Transverse colon (tissue), 4 donors: Measurements from ENCODE around the gene GLYR1. TPM values are rescaled to one million over a fixed set of nuclear protein-coding genes. Genes with fewer than 3 reads are reported as not detected.

Source experiments
- DNase-seq: peaks from one replicate; pipeline ENCODE4 v3.0.0-alpha.2; 2019
- H3K27ac ChIP-seq, 4 donors: fragments of 200-600 bp; sonication (generic); 2 replicates each; pipeline ENCODE4 v1.5.1; 2016 to 2018; ENCODE audit warnings: inconsistent platforms in 4 of 4
- H3K27me3 ChIP-seq: fragments of 200-600 bp; sonication (generic); 2 replicates; pipeline ENCODE4 v1.5.1; 2017; ENCODE audit warnings: inconsistent platforms
- H3K36me3 ChIP-seq, 4 donors: fragments of 200-600 bp; sonication (generic); 2 replicates each; pipeline ENCODE4 v1.5.1; 2017 to 2019; ENCODE audit warnings: inconsistent platforms in 4 of 4
- H3K4me1 ChIP-seq, 4 donors: fragments of 200-600 bp; sonication (generic); 2 replicates each; pipeline ENCODE4 v1.5.1; 2017 to 2020; ENCODE audit warnings: inconsistent platforms in 4 of 4
- H3K4me3 ChIP-seq, 4 donors: fragments of 200-600 bp; sonication (generic); 1 replicate in 1 of 4; 2 replicates in 3 of 4; pipeline versions ENCODE4 v1.5.1 to v1.6.1; 2017 to 2019; ENCODE audit warnings: inconsistent platforms in 4 of 4
- H3K9me3 ChIP-seq, 2 donors: fragments of 200-600 bp; sonication (generic); 2 replicates each; pipeline ENCODE4 v1.5.1; 2017 to 2019; ENCODE audit warnings: inconsistent platforms in 2 of 2
- EP300 ChIP-seq: sonication (generic); formaldehyde crosslinking; IDR thresholded peaks from one replicate; pipeline ENCODE4 v1.6.1; 2017; ENCODE audit warnings: antibody characterized with exemption, low read depth
- POLR2A ChIP-seq: fragments of 450-650 bp; IDR thresholded peaks from one replicate; pipeline ENCODE4 v1.6.1; 2016; ENCODE audit warnings: antibody characterized with exemption, mild to moderate bottlenecking, moderate library complexity
- POLR2AphosphoS5 ChIP-seq, 3 donors: sonication (generic); formaldehyde crosslinking; IDR thresholded peaks; one replicate each; pipeline ENCODE4 v1.6.1; 2016; ENCODE audit warnings: antibody characterized with exemption in 3 of 3
- WGBS, 2 donors: methylation state at CpG; one replicate each; pipeline ENCODE4 v1.1.5; 2018; ENCODE audit warnings: low coverage in 1 of 2; 5-methylcytosine and 5-hydroxymethylcytosine counted together
- in situ Hi-C, 4 donors: fragments of 200-750 bp; cut with MboI; loops; one replicate each; pipeline versions ENCODE4 v1.15.0 to v1.15.1; 2017; ENCODE audit warnings: low sequenced_read_pairs in 3 of 4, low pct_ligation_motif_present in 1 of 4, low pct_unique_long_range_greater_than_20kb in 1 of 4
- intact Hi-C: fragments of 100-400 bp; cut with DNase I; formaldehyde crosslinking; loops from one replicate; pipeline ENCODE4 v1.15.1; 2023; ENCODE audit warnings: low total_unique reads
- total RNA-seq, 4 donors: library from RNA; depleted of rRNA; stranded (reverse); fragments of >200 nt; gene quantifications; one replicate each; pipeline ENCODE4 v1.1.0, GENCODE V29; 2016
- TF ChIP-seq, protein P1 (sequence below), 5 experiments: fragments of 200-600 bp in 3 of 5; fragments of 450-650 bp in 2 of 5; sonication (generic) in 3 of 5; IDR thresholded peaks; 1 replicate in 2 of 5; 2 replicates in 3 of 5; pipeline ENCODE4 v1.5.1; 2016 to 2017; ENCODE audit warnings: antibody characterized with exemption in 5 of 5, inconsistent platforms in 3 of 5, mild to moderate bottlenecking in 2 of 5, moderate library complexity in 1 of 5

GLYR1 gene
- total RNA-seq, 4 donors from 2014 or later = 50.2 to 88.4 (median 74.0) TPM

DNA sequence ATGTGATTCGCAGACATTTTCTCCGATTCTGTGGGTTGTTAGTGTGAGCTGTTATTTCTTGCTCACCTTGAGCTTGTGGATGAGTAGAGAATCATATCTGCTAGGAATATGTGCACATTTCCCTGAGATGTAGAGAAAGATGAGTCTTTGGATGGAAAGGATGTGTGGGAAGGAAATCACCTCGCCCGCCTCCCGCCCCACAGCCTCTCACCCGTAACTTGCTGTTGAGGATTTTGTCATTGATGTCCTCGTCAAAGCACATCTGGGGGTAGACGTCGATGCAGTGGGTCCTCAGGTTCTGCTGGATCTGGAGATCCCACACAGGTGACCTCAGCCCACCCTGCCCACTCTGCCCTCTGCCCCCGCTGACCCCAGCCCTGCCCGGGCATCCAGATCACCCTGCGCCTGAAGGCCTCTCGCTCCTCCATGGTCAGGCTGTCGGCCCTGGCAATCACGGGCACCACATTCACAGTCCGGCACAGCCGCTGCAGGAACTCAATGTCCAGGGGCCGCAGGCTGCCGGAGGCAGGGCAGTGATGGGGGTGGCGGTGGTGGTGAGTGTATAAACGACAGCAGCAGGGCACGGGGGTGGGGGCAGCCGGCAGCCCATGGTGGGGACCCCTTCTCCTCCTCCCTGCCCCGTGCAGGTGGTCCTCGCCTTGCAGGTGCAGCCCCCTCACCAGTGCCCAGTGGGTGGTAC is 63.7 kb downstream of the GLYR1 start:
- no peaks in the 10 kb centered on the region for H3K9me3 ChIP-seq

DNA sequence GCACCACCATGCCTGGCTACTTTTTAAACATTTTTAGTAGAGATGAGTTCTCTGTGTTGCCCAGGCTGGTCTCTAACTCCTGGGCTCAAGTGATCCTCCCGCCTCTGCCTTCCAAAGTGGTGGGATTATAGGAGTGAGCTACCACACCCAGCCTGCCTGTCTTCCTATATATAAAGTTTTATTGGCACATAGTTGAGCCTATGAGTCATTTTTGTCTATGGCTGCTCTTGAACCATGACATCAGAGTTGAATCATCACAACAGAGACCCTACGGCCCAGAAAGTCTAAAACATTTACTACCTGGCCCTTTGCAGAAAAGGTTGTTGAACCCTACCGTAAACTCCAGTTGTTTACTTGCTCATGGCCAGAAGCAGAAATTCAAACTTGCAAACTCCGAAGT is 66.9 kb downstream of the GLYR1 start:
- in situ Hi-C loops (no loop called here), intact Hi-C loops (no loop called here)
- Histone ChIP-seq H3K9me3 (no peaks in the 10 kb centered on the region), H3K27me3 (no peaks in the 10 kb centered on the region), H3K36me3 (no peaks in the 10 kb centered on the region), H3K4me1 (no peaks in the 10 kb centered on the region), H3K4me3 (no peak overlapping the region), H3K27ac (peak overlapping the region in 1 of 4 donors; percentile 30)
- TF ChIP-seq POLR2AphosphoS5 (IDR thresholded peaks at IDR 0.05) (peak in 1 of 3 donors; percentile 18), POLR2A (no peak)
- no peak for DNase-seq
- 20 to 72% methylated on average over 1 to 4 of the region's 4 CpGs for WGBS, 2 donors

More for the DNA sequence above, 63.7 kb downstream of the GLYR1 start:
- Histone ChIP-seq H3K4me3 (no peak overlapping the region), H3K27me3 (no peaks in the 10 kb centered on the region), H3K27ac (no peak overlapping the region), H3K4me1 (peaks cover 0 to 5% (median 0%) of the 10 kb centered on the region in 4 donors), H3K36me3 (no peaks in the 10 kb centered on the region)
- intact Hi-C loops (no loop called here), in situ Hi-C loops (no loop called here)
- TF ChIP-seq POLR2A (no peak), POLR2AphosphoS5 (IDR thresholded peaks at IDR 0.05) (no peak), EP300 (no peak)
- TF ChIP-seq, protein P1, sequence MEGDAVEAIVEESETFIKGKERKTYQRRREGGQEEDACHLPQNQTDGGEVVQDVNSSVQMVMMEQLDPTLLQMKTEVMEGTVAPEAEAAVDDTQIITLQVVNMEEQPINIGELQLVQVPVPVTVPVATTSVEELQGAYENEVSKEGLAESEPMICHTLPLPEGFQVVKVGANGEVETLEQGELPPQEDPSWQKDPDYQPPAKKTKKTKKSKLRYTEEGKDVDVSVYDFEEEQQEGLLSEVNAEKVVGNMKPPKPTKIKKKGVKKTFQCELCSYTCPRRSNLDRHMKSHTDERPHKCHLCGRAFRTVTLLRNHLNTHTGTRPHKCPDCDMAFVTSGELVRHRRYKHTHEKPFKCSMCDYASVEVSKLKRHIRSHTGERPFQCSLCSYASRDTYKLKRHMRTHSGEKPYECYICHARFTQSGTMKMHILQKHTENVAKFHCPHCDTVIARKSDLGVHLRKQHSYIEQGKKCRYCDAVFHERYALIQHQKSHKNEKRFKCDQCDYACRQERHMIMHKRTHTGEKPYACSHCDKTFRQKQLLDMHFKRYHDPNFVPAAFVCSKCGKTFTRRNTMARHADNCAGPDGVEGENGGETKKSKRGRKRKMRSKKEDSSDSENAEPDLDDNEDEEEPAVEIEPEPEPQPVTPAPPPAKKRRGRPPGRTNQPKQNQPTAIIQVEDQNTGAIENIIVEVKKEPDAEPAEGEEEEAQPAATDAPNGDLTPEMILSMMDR (IDR thresholded peaks at IDR 0.05) = no peak
- DNase-seq = no peak
- WGBS, 2 donors = 92 to 95% methylated on average over 5 to 16 of the region's 25 CpGs

DNA sequence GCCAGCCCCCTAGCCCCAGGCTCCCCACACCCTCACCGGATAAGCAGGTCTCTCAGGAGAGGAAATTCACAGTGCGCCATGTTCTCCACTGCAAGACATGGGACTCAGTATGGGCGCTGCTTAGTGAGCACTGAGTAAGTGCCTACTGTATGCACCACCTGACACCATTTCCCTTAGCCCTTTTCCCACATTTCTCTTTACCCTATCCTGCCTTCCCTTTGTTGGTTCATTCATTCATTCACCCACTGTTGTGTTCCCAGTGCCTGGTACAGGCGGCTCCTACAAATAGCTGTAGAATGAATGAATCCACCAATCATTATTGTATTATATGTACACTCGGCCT is 69.1 kb downstream of the GLYR1 start:
- DNase-seq = no peak
- Histone ChIP-seq H3K27me3 (no peaks in the 10 kb centered on the region), H3K4me1 (no peaks in the 10 kb centered on the region), H3K4me3 (no peak overlapping the region), H3K27ac (no peak overlapping the region), H3K36me3 (no peaks in the 10 kb centered on the region), H3K9me3 (no peaks in the 10 kb centered on the region)
- intact Hi-C loops = no loop called here
- TF ChIP-seq POLR2AphosphoS5 (IDR thresholded peaks at IDR 0.05) (no peak), EP300 (no peak)
- in situ Hi-C loops = no loop called here
- WGBS, 2 donors = 80 to 85% methylated on average over 1 to 4 of the region's 5 CpGs

DNA sequence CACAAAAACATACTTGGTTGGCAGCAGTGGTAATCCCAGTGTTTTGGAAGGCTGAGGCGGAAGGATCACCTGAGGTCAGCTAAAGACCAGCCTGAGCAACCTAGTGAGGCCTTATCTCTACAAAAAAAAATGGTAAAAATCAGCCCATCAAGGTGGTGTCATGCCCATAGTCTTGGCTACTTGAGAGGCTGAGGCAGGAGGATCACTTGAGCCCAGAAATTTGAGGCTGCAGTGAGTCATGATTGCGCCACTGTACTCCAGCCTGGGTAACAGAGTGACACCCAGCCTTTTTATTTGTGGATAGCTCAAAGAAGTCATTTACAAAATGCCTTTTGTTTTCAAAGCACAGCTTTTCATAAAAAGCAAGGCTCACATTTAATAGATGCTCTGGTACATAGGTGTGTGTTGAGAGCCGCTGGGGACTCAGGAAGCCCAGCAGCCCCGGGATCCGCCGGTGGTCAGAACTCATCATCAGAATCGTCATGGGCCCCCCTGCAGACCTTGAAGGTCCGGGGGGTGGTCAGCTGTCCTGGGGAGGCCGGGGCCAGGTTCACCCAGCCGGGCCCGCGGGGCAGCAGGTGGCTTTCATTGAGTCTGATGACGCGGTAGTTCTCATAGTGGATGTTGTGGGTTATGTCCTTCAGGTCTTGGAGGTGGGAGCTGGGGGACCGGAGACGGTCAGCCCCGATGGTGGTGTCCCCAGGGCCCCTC is 69.6 kb downstream of the GLYR1 start:
- H3K4me1 ChIP-seq = no peaks in the 10 kb centered on the region
- H3K36me3 ChIP-seq = no peaks in the 10 kb centered on the region
- H3K4me3 ChIP-seq = no peak overlapping the region
- no peak overlapping the region for H3K27ac ChIP-seq
- 92% methylated on average over 1 to 7 of the region's 17 CpGs for WGBS, 2 donors
- no peaks in the 10 kb centered on the region for H3K9me3 ChIP-seq
- H3K27me3 ChIP-seq = no peaks in the 10 kb centered on the region
- intact Hi-C loops = no loop called here
- in situ Hi-C loops = no loop called here
- TF ChIP-seq POLR2A (no peak), POLR2AphosphoS5 (IDR thresholded peaks at IDR 0.05) (no peak), EP300 (no peak)
- TF ChIP-seq, protein P1 (IDR thresholded peaks at IDR 0.05) = no peak
- no peak for DNase-seq

DNA sequence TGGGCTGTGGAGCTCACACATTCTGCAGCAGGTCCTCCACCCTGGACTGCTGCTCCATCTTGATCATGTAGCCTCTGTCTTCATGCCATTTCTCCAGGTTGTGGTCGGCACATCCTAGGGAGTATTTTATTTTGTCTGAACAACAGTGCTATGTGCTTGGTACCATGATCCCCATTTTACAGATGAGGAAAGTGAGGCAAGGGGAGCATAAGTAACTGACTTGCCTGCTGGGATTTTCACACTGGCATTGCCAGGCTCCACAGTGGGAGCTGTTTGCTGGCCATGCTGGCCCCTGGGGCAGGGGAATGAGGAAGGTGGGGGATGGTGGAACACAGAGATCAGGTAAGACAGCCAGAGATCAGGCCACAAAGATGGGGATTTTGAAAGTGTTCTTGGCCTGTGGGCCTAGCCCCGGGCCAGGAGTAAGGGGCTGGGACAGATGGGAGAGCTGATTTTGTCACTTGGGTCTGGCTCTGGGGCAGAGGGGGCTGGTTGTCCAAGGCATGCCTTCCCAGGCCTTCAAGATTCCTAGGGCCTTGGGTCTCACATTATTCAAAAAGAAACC is 70.9 kb downstream of the GLYR1 start:
- no peaks in the 10 kb centered on the region for H3K9me3 ChIP-seq
- intact Hi-C loops (no loop called here), in situ Hi-C loops (no loop called here)
- TF ChIP-seq, protein P1 (IDR thresholded peaks at IDR 0.05) = no peak
- TF ChIP-seq POLR2A (no peak), EP300 (no peak), POLR2AphosphoS5 (IDR thresholded peaks at IDR 0.05) (no peak)
- H3K27ac ChIP-seq = no peak overlapping the region
- no peak for DNase-seq
- H3K36me3 ChIP-seq = no peaks in the 10 kb centered on the region
- H3K4me3 ChIP-seq = no peak overlapping the region
- no peaks in the 10 kb centered on the region for H3K27me3 ChIP-seq
- WGBS, 2 donors = 79 to 100% methylated on average over 1 to 2 of the region's 2 CpGs
- no peaks in the 10 kb centered on the region for H3K4me1 ChIP-seq
